Esophagus squamous epithelium (tissue), 5 donors: Measurements from ENCODE around the gene RTN4RL1. TPM values are rescaled to one million over a fixed set of nuclear protein-coding genes. Genes with fewer than 3 reads are reported as not detected.

Experiments used
- DNase-seq: peaks from one replicate; lab custom pipeline; 2025; lab: John Stamatoyannopoulos, UW
- H3K27ac ChIP-seq, 4 donors: fragments of 200-600 bp; sonication (generic); one replicate each; pipeline ENCODE4 v1.5.1; 2016 to 2019; ENCODE audit warnings: mild to moderate bottlenecking in 1 of 4
- H3K27me3 ChIP-seq, 4 donors: fragments of 200-600 bp; sonication (generic); 1 replicate in 3 of 4; 2 replicates in 1 of 4; pipeline versions ENCODE4 v1.5.1 to v1.6.0; 2017 to 2021; ENCODE audit warnings: antibody characterized with exemption in 1 of 4
- H3K36me3 ChIP-seq, 3 donors: fragments of 200-600 bp; sonication (generic); one replicate each; pipeline ENCODE4 v1.5.1; 2016 to 2019
- H3K4me1 ChIP-seq, 3 donors: fragments of 200-600 bp; sonication (generic); one replicate each; pipeline ENCODE4 v1.5.1; 2017 to 2019
- H3K4me3 ChIP-seq, 4 donors: fragments of 200-600 bp; sonication (generic); 1 replicate in 3 of 4; 2 replicates in 1 of 4; pipeline ENCODE4 v1.5.1; 2016 to 2019; ENCODE audit warnings: mild to moderate bottlenecking in 2 of 4, moderate library complexity in 1 of 4
- H3K9me3 ChIP-seq, 3 donors: fragments of 200-600 bp; sonication (generic); one replicate each; pipeline ENCODE4 v1.5.1; 2016 to 2019
- POLR2A ChIP-seq, 4 donors: fragments of 450-650 bp; IDR thresholded peaks; one replicate each; pipeline ENCODE4 v1.6.1; 2017; ENCODE audit warnings: antibody characterized with exemption in 4 of 4, mild to moderate bottlenecking in 4 of 4, moderate library complexity in 3 of 4
- WGBS, 2 donors: methylation state at CpG; one replicate each; pipeline ENCODE4 v1.1.5; 2018; 5-methylcytosine and 5-hydroxymethylcytosine counted together
- intact Hi-C: fragments of 100-400 bp; cut with DNase I; formaldehyde crosslinking; loops from one replicate; pipeline ENCODE4 v1.15.0; 2022
- total RNA-seq, 4 donors: library from RNA; depleted of rRNA; stranded (reverse); fragments of >200 nt; gene quantifications; one replicate each; pipeline ENCODE4 v1.1.0, GENCODE V29; 2016
- TF ChIP-seq, protein P1 (sequence below), 6 experiments: fragments of 450-650 bp in 4 of 6; fragments of 200-600 bp in 2 of 6; sonication (generic) in 2 of 6; IDR thresholded peaks; one replicate each; pipeline ENCODE4 v1.5.1; 2016 to 2019; ENCODE audit warnings: antibody characterized with exemption in 6 of 6, mild to moderate bottlenecking in 4 of 6, moderate library complexity in 4 of 6
- donor health status: DM: yes; HTN: yes; CAD: no.

Gene RTN4RL1
- total RNA-seq, 4 donors from 2014 or later, result 1.1 to 4.0 (median 2.0) TPM

GRCh38 chr17:1914661-1915083 lies 110.5 kb downstream of the RTN4RL1 start:
- H3K4me1 ChIP-seq, result no peaks in the 10 kb centered on the region
- H3K9me3 ChIP-seq, result no peaks in the 10 kb centered on the region
- intact Hi-C loops, result no loop called here
- no peaks in the 10 kb centered on the region for H3K36me3 ChIP-seq
- H3K27me3 ChIP-seq, result peaks cover 0 to 76% (median 3%) of the 10 kb centered on the region in 4 donors
- H3K27ac ChIP-seq, result no peak overlapping the region
- no peak for DNase-seq
- WGBS, 2 donors, result 50 to 71% methylated on average over 7 of the region's 8 CpGs
- H3K4me3 ChIP-seq, result no peak overlapping the region
- no peak for TF ChIP-seq POLR2A (IDR thresholded peaks at IDR 0.05)
- TF ChIP-seq, protein P1, sequence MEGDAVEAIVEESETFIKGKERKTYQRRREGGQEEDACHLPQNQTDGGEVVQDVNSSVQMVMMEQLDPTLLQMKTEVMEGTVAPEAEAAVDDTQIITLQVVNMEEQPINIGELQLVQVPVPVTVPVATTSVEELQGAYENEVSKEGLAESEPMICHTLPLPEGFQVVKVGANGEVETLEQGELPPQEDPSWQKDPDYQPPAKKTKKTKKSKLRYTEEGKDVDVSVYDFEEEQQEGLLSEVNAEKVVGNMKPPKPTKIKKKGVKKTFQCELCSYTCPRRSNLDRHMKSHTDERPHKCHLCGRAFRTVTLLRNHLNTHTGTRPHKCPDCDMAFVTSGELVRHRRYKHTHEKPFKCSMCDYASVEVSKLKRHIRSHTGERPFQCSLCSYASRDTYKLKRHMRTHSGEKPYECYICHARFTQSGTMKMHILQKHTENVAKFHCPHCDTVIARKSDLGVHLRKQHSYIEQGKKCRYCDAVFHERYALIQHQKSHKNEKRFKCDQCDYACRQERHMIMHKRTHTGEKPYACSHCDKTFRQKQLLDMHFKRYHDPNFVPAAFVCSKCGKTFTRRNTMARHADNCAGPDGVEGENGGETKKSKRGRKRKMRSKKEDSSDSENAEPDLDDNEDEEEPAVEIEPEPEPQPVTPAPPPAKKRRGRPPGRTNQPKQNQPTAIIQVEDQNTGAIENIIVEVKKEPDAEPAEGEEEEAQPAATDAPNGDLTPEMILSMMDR (IDR thresholded peaks at IDR 0.05), result no peak

DNA sequence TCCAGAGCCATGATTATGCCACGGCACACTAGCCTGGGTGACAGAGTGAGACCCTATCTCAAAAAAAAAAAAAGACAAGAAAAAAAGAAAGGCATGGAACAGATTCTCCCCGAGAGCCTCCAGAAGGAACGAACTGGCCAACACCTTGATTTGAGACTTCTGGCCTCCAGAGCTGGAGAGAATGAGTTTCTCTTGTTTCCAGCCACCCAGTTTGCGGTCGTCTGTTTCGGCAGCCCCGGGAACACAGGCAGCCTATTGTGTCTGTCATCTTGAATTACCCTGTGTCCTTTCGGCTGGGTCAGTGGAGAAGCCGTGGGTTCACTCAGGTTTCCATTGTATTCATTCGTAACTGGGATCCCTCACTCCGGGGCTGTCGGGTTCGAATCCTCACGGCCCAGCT lies 111.4 kb downstream of the RTN4RL1 start:
- H3K36me3 ChIP-seq, result no peaks in the 10 kb centered on the region
- peaks cover 0 to 84% (median 3%) of the 10 kb centered on the region in 4 donors for H3K27me3 ChIP-seq
- intact Hi-C loops, result no loop called here
- no peak overlapping the region for H3K4me3 ChIP-seq
- peaks cover under 1 to 4% (median 2%) of the 10 kb centered on the region in 3 donors for H3K4me1 ChIP-seq
- TF ChIP-seq, protein P1 (IDR thresholded peaks at IDR 0.05), result no peak
- no peak for TF ChIP-seq POLR2A (IDR thresholded peaks at IDR 0.05)
- H3K9me3 ChIP-seq, result no peaks in the 10 kb centered on the region
- DNase-seq, result no peak
- no peak overlapping the region for H3K27ac ChIP-seq
- 78 to 81% methylated on average over 8 to 14 of the region's 14 CpGs for WGBS, 2 donors

DNA sequence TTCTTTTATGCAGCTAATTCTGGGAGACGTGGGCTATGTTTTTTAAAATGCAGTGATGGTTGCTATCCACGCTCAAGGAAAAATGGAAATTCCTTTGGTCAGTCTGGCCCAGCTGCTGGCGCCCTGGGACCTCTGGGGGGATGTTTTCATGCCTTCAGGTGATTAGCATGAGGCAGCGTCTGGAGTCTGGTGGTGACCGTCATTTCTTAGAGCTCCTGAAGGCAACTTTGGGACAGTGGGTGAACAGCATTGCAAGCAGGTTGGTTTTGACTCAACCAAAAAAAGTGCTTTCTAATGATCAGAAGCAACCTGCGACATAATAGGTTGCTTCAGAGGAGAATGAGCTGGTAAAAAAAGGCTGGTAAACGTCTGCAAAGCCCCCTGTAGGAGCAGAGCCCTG lies 113.0 kb downstream of the RTN4RL1 start:
- DNase-seq, result no peak
- Histone ChIP-seq H3K27me3 (peaks cover 0 to 96% (median 13%) of the 10 kb centered on the region in 4 donors), H3K27ac (no peak overlapping the region), H3K36me3 (no peaks in the 10 kb centered on the region), H3K4me1 (peaks cover 12 to 19% (median 13%) of the 10 kb centered on the region in 3 donors), H3K4me3 (no peak overlapping the region), H3K9me3 (no peaks in the 10 kb centered on the region)
- WGBS, 2 donors, result 46 to 55% methylated on average over 7 of the region's 7 CpGs
- intact Hi-C loops, result no loop called here
- no peak for TF ChIP-seq POLR2A (IDR thresholded peaks at IDR 0.05)
- TF ChIP-seq, protein P1 (IDR thresholded peaks at IDR 0.05), result no peak

GRCh38 chr17:1909985-1910384 lies 115.1 kb downstream of the RTN4RL1 start:
- H3K27me3 ChIP-seq, result peaks cover 0 to 98% (median 13%) of the 10 kb centered on the region in 4 donors

DNA sequence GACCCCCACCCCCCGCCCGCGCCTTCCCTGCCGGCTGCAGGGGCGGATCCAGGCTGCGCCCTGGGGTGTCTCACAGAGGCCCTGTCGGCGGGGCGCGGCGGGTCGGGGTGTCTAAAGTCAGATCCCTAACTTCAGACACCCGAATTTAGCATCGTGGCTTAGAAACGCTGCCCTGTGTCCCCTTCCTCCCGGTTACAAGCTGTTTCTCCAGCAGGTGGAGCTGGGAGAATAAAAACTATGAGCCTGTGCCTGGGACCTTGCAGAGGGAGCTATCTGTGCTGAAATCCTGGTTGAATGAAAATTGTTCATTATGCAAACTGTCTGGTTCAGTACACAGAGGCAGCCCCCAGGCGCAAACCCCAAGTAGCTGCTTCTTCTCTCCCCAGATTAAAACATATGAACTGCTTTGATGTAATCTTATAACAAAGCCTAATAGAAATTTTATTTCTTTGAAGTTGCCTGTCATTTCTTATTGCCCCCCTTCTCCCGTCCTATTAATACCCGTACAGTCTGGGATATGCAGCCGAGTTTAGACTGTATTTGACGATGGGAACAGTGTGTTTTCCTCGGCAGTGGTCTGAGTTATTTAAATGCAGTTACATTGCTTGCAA lies 116.3 kb downstream of the RTN4RL1 start:
- H3K27ac ChIP-seq, result no peak overlapping the region
- WGBS, 2 donors, result 5 to 9% methylated on average over 6 to 16 of the region's 22 CpGs
- H3K4me1 ChIP-seq, result peaks cover 12 to 26% (median 13%) of the 10 kb centered on the region in 3 donors
- no peaks in the 10 kb centered on the region for H3K9me3 ChIP-seq
- intact Hi-C loops, result loop anchor here (5.0 kb wide), 1 partner anchor 118 kb away; the partner anchor contains the start of gene RTN4RL1
- H3K4me3 ChIP-seq, result peak overlapping the region in 3 of 4 donors; percentile 23 to 55 (median 35)
- no peaks in the 10 kb centered on the region for H3K36me3 ChIP-seq
- no peak for DNase-seq
- peaks cover 0 to 98% (median 15%) of the 10 kb centered on the region in 4 donors for H3K27me3 ChIP-seq
- TF ChIP-seq, protein P1 (IDR thresholded peaks at IDR 0.05), result peak; percentile 37 to 78 (median 68)
- TF ChIP-seq POLR2A (IDR thresholded peaks at IDR 0.05), result no peak

More at GRCh38 chr17:1909985-1910384, 115.1 kb downstream of the RTN4RL1 start:
- 69% methylated on average over 3 of the region's 3 CpGs for WGBS, 2 donors
- Histone ChIP-seq H3K36me3 (no peaks in the 10 kb centered on the region), H3K9me3 (no peaks in the 10 kb centered on the region), H3K4me1 (peaks cover 12 to 26% (median 13%) of the 10 kb centered on the region in 3 donors), H3K4me3 (no peak overlapping the region), H3K27ac (no peak overlapping the region)
- no peak for DNase-seq
- TF ChIP-seq, protein P1 (IDR thresholded peaks at IDR 0.05), result no peak
- no peak for TF ChIP-seq POLR2A (IDR thresholded peaks at IDR 0.05)
- intact Hi-C loops, result loop anchor here (5.0 kb wide), 1 partner anchor 117 kb away; the partner anchor contains the start of gene RTN4RL1
